ENCODE results near the gene DUT.

The DUT gene

DNA sequence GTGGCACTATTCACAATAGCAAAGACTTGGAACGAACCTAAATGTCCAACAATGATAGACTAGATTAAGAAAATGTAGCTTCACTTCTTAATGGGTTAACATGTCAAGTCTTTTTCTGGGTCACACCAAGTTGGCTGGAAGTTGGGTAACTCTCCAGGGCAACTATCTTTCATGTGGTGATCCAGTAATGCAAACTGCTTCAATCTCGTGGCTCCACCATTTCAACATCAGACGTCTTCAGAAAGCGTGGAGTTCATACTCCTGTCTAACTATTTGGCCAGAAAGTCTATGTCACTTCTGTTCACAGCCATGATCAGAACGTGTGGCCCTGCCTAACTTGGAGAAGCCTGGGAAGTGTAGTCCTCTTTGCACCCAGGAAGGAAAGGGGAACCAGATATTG is 32.2 kb downstream of the DUT start:
- DNase-seq (ENCODE audit: low spot score), result no peak
- TF ChIP-seq, protein P1, sequence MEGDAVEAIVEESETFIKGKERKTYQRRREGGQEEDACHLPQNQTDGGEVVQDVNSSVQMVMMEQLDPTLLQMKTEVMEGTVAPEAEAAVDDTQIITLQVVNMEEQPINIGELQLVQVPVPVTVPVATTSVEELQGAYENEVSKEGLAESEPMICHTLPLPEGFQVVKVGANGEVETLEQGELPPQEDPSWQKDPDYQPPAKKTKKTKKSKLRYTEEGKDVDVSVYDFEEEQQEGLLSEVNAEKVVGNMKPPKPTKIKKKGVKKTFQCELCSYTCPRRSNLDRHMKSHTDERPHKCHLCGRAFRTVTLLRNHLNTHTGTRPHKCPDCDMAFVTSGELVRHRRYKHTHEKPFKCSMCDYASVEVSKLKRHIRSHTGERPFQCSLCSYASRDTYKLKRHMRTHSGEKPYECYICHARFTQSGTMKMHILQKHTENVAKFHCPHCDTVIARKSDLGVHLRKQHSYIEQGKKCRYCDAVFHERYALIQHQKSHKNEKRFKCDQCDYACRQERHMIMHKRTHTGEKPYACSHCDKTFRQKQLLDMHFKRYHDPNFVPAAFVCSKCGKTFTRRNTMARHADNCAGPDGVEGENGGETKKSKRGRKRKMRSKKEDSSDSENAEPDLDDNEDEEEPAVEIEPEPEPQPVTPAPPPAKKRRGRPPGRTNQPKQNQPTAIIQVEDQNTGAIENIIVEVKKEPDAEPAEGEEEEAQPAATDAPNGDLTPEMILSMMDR (IDR thresholded peaks at IDR 0.05; ENCODE audit: borderline replicate concordance, control extremely low read depth, extremely low read depth, insufficient read depth, missing control alignments), result no peak

DNA sequence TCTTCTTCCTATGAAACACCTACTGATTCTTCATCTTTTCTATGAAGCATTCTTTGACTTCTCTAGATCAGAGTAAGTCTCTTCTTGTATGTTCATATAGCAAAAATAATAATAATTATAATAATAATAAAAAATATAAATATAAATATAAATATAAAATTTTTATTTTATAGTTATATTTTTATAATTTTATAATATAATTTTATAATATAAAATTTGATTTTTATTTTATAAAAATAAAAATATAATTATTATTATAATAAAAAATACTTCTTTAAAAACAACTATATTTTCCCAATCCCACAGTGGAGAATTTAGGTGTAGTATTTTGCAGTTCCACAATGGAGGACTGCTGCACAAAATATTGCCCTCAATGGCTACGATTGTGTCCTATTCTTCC is 34.3 kb downstream of the DUT start:
- TF ChIP-seq, protein P1 (IDR thresholded peaks at IDR 0.05; ENCODE audit: borderline replicate concordance, control extremely low read depth, extremely low read depth, insufficient read depth, missing control alignments), result no peak
- in situ Hi-C loops (cut with MboI; ENCODE audit: low sequenced_read_pairs, unreplicated experiment), result loop anchor here (25.0 kb wide), 3 partner anchors 272 to 597 kb away; partner anchors contain the start of genes CEP152, FBN1 and SHC4
- no peak for DNase-seq (ENCODE audit: low spot score)

More for the DNA sequence above, 32.2 kb downstream of the DUT start:
- in situ Hi-C loops (cut with MboI; ENCODE audit: low sequenced_read_pairs, unreplicated experiment), result loop anchor here (25.0 kb wide), 3 partner anchors 274 to 599 kb away; partner anchors contain the start of genes CEP152, FBN1 and SHC4

DNA sequence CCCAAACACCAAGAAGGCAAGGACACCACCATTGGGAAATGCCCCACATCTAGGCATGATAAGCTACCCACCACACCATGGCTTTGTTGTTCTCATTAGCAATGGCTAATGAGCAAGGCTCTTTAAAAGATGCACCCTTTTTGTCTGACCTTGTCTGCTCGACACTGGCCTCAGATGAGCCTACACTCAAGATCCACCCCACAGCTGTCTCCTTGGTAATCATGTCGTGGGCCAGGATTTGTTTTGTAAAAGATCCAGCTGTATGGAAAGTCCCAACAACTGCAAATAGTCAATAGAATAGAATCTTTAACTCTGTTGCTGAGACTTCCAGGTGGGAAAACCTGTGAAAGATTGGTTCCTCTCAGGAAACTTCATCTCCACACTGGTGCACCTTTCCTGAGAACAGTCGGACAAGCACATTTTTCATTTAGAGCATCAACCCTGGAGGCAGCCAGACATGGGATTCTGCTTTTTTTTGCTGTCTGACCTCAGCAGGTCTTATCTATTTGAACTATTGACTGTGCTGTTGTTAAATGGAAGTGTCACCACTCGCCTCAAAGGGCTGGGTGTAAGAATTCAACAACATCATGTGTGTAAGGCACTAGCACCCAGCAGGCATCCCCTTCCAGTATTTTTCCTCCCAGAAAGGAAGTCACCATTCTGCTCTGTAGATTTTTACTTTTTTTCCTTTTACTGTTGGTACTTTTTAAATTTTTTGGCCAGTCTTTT is 35.5 kb downstream of the DUT start:
- TF ChIP-seq, protein P1 (IDR thresholded peaks at IDR 0.05; ENCODE audit: borderline replicate concordance, control extremely low read depth, extremely low read depth, insufficient read depth, missing control alignments), result no peak
- in situ Hi-C loops (cut with MboI; ENCODE audit: low sequenced_read_pairs, unreplicated experiment), result loop anchor here (25.0 kb wide), 3 partner anchors 271 to 596 kb away; partner anchors contain the start of genes CEP152, FBN1 and SHC4
- DNase-seq (ENCODE audit: low spot score), result no peak

DNA sequence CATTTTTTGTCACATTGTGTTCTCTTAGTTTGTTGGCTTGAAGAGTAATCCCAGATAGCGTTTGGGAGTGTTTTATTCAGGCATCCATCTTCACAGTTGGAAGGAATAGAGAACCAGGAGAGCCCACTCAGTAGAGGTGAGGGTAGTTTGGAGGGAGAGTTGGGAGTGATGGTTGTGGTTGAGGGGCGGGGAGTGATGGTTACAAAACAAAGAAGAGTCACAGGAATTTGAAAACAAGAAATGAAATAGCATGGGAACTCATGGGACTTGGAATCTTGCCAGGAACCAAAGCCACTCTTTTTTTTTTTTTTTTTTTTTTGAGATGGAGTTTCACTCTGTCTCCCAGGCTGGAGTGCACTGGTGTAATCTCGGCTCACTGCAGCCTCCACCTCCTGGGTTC is 36.3 kb downstream of the DUT start:
- no peak for DNase-seq (ENCODE audit: low spot score)
- in situ Hi-C loops (cut with MboI; ENCODE audit: low sequenced_read_pairs, unreplicated experiment), result loop anchor here (25.0 kb wide), 3 partner anchors 270 to 595 kb away; partner anchors contain the start of genes CEP152, FBN1 and SHC4
- TF ChIP-seq, protein P1 (IDR thresholded peaks at IDR 0.05; ENCODE audit: borderline replicate concordance, control extremely low read depth, extremely low read depth, insufficient read depth, missing control alignments), result no peak

DNA sequence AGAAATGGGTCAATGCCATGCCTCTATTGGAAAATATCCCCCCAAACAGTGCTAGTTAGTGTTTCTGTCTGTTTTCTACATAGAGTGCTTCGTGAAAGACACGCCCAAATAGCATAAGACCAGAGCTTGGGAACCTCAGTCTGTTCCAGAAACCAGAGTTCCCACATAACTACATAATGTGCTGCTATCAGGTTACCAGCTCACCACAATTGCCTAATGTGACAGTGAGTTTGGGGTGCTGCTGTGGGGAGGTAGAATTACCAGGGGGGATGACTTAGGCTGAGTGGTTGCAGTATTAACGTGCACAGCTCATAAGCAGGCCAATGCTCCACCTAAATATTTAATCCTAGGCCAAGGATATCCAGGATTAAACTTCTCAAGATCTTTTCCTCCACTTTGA is 39.2 kb downstream of the DUT start:
- DNase-seq (ENCODE audit: low spot score), result no peak
- TF ChIP-seq, protein P1 (IDR thresholded peaks at IDR 0.05; ENCODE audit: borderline replicate concordance, control extremely low read depth, extremely low read depth, insufficient read depth, missing control alignments), result no peak
- in situ Hi-C loops (cut with MboI; ENCODE audit: low sequenced_read_pairs, unreplicated experiment), result loop anchor here (25.0 kb wide), 3 partner anchors 267 to 592 kb away; partner anchors contain the start of genes CEP152, FBN1 and SHC4

DNA sequence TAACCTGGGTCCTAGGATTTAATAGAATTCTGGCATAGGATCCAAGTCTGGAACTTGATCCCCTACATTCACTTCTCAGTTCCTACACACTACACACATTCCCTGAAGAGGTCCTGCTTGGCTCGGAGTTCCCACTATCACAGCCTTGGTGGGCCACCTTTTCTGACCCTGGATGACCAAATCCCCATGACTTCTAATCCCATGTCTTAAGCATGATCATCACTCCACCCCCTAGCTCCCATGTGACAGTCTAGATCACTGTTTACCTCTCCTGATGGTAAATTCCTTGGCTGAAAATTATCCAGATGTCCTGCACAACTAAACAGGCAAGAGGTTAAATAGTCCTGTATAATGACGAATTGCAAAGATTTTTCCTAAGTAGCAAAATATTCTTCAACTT is 40.3 kb downstream of the DUT start:
- in situ Hi-C loops (cut with MboI; ENCODE audit: low sequenced_read_pairs, unreplicated experiment), result loop anchor here (25.0 kb wide), 3 partner anchors 266 to 591 kb away; partner anchors contain the start of genes CEP152, FBN1 and SHC4
- TF ChIP-seq, protein P1 (IDR thresholded peaks at IDR 0.05; ENCODE audit: borderline replicate concordance, control extremely low read depth, extremely low read depth, insufficient read depth, missing control alignments), result no peak

More for the DNA sequence above, 40.3 kb downstream of the DUT start:
- no peak for DNase-seq (ENCODE audit: low spot score)
